Body of pancreas (tissue), 4 donors: Measurements from ENCODE around the gene COL5A2.

Experiments used
- POLR2A ChIP-seq, 3 donors: fragments of 450-650 bp; IDR thresholded peaks; one replicate each; pipeline ENCODE4 v1.6.1; 2016; ENCODE audit warnings: antibody characterized with exemption in 3 of 3, mild to moderate bottlenecking in 2 of 3
- TF ChIP-seq, protein P1 (sequence below), 7 experiments: fragments of 450-650 bp in 4 of 7; fragments of 200-600 bp in 3 of 7; sonication (generic) in 3 of 7; IDR thresholded peaks; one replicate each; pipeline ENCODE4 v1.5.1; 2016 to 2019; ENCODE audit warnings: antibody characterized with exemption in 7 of 7

DNA sequence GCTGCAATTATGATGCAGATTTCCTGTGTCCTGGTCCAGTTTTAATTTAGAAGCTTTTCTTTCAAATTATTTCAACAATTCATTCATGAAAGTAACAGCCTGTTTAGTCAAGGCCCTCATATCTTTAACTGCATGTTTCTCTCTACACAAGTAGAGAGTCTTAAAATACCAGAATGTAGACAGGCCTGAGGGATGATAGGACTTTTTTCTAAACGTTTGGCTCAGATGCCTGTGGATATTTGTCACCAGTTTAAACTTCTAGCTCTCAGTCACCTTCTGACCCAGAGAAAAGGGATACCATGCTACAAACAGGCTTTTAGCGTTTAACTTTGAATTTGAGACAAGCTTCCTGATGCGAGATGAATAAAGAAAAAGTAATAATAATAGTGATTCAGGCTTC, 15.7 kb downstream of the COL5A2 start:
- TF ChIP-seq POLR2A (IDR thresholded peaks at IDR 0.05), result no peak
- TF ChIP-seq, protein P1, sequence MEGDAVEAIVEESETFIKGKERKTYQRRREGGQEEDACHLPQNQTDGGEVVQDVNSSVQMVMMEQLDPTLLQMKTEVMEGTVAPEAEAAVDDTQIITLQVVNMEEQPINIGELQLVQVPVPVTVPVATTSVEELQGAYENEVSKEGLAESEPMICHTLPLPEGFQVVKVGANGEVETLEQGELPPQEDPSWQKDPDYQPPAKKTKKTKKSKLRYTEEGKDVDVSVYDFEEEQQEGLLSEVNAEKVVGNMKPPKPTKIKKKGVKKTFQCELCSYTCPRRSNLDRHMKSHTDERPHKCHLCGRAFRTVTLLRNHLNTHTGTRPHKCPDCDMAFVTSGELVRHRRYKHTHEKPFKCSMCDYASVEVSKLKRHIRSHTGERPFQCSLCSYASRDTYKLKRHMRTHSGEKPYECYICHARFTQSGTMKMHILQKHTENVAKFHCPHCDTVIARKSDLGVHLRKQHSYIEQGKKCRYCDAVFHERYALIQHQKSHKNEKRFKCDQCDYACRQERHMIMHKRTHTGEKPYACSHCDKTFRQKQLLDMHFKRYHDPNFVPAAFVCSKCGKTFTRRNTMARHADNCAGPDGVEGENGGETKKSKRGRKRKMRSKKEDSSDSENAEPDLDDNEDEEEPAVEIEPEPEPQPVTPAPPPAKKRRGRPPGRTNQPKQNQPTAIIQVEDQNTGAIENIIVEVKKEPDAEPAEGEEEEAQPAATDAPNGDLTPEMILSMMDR (IDR thresholded peaks at IDR 0.05), result no peak
